Jurkat, Clone E6-1 (cell line): ENCODE measurements around the gene TLL1. TPM values are rescaled to one million over a fixed set of nuclear protein-coding genes. Genes with fewer than 3 reads are reported as not detected.

Experiments used
- DNase-seq: peaks from one replicate; pipeline ENCODE4 v3.0.0-alpha.2; 2011; ENCODE audit warnings: low read depth, low spot score
- H3K4me3 ChIP-seq: 2 replicates; pipeline ENCODE4 v1.5.1; 2011; ENCODE audit warnings: mild to moderate bottlenecking, low read length, control low read depth, moderate library complexity
- polyA plus RNA-seq: library from polyadenylated mRNA; unstranded; fragments of >200 nt; gene quantifications from one replicate; pipeline ENCODE4 v1.2.1, GENCODE V29; 2012; ENCODE audit warnings: missing spikeins; ENCODE audit not compliant: insufficient read length, insufficient read depth

Gene TLL1
- polyA plus RNA-seq = 0.34 TPM

GRCh38 chr4:165872461-165873297 is at the start of gene TLL1:
TSS of gene TLL1 (plus strand) at chr4:165873237. CDS start at chr4:165873905, 668 bp downstream.
- no peak within 1 kb of the TSS for H3K4me3 ChIP-seq
- DNase-seq = no peak

- no peak overlapping the region for H3K4me3 ChIP-seq
- no peak for DNase-seq
Observed at GRCh38 chr4:165826166-165826565, 46.9 kb upstream of the TLL1 start.

- DNase-seq = no peak
- no peak overlapping the region for H3K4me3 ChIP-seq
Observed at GRCh38 chr4:165827018-165827417, 46.0 kb upstream of the TLL1 start.

- DNase-seq = no peak
- H3K4me3 ChIP-seq = no peak overlapping the region
Observed at GRCh38 chr4:165828928-165829327, 44.1 kb upstream of the TLL1 start.

- no peak overlapping the region for H3K4me3 ChIP-seq
- no peak for DNase-seq
Observed at GRCh38 chr4:165834116-165834515, 38.9 kb upstream of the TLL1 start.

- no peak overlapping the region for H3K4me3 ChIP-seq
- no peak for DNase-seq
Observed at GRCh38 chr4:165838575-165838974, 34.5 kb upstream of the TLL1 start.

- DNase-seq = no peak
- no peak overlapping the region for H3K4me3 ChIP-seq
Observed at GRCh38 chr4:165839615-165840333, 33.3 kb upstream of the TLL1 start.

- no peak for DNase-seq
- H3K4me3 ChIP-seq = no peak overlapping the region
Observed at GRCh38 chr4:165842684-165843083, 30.4 kb upstream of the TLL1 start.

GRCh38 chr4:165844161-165844560 is 28.9 kb upstream of the TLL1 start:
- H3K4me3 ChIP-seq = no peak overlapping the region
- no peak for DNase-seq

- no peak for DNase-seq
- H3K4me3 ChIP-seq = no peak overlapping the region
Observed at GRCh38 chr4:165851256-165851655, 21.8 kb upstream of the TLL1 start.

GRCh38 chr4:165855191-165855590 is 17.8 kb upstream of the TLL1 start:
- H3K4me3 ChIP-seq = no peak overlapping the region
- no peak for DNase-seq

- no peak overlapping the region for H3K4me3 ChIP-seq
- no peak for DNase-seq
Observed at GRCh38 chr4:165861363-165861762, 11.7 kb upstream of the TLL1 start.

- no peak for DNase-seq
Observed at GRCh38 chr4:165864271-165864670, 8.8 kb upstream of the TLL1 start.

GRCh38 chr4:165866019-165866650 is 6.9 kb upstream of the TLL1 start:
- no peak for DNase-seq

More at GRCh38 chr4:165864271-165864670, 8.8 kb upstream of the TLL1 start:
- no peak overlapping the region for H3K4me3 ChIP-seq

GRCh38 chr4:165867961-165868360 is 5.1 kb upstream of the TLL1 start:
- no peak for DNase-seq
- no peak overlapping the region for H3K4me3 ChIP-seq

More at GRCh38 chr4:165866019-165866650, 6.9 kb upstream of the TLL1 start:
- H3K4me3 ChIP-seq = no peak overlapping the region

- DNase-seq = no peak
Observed at GRCh38 chr4:165873298-165874071, 448 bp downstream of the TLL1 start.

GRCh38 chr4:165874072-165874790 is 1.2 kb downstream of the TLL1 start:
- H3K4me3 ChIP-seq = no peak overlapping the region
- no peak for DNase-seq

More at GRCh38 chr4:165873298-165874071, 448 bp downstream of the TLL1 start:
- no peak overlapping the region for H3K4me3 ChIP-seq

GRCh38 chr4:165874791-165875371 is 1.8 kb downstream of the TLL1 start:
- DNase-seq = no peak
- no peak overlapping the region for H3K4me3 ChIP-seq
